Embryonic facial prominence (tissue), 1 donor: ENCODE results near the gene FBL.
"Not testable (repeated sequence)": the region's sequence is repeated elsewhere in the genome, so short reads cannot be mapped to it uniquely, and the experiment has no call there.

Experiments used
- DNase-seq: peaks from one replicate; pipeline ENCODE4 v3.0.0-alpha.2; 2016; ENCODE audit errors: extremely low spot score

Gene FBL

DNA sequence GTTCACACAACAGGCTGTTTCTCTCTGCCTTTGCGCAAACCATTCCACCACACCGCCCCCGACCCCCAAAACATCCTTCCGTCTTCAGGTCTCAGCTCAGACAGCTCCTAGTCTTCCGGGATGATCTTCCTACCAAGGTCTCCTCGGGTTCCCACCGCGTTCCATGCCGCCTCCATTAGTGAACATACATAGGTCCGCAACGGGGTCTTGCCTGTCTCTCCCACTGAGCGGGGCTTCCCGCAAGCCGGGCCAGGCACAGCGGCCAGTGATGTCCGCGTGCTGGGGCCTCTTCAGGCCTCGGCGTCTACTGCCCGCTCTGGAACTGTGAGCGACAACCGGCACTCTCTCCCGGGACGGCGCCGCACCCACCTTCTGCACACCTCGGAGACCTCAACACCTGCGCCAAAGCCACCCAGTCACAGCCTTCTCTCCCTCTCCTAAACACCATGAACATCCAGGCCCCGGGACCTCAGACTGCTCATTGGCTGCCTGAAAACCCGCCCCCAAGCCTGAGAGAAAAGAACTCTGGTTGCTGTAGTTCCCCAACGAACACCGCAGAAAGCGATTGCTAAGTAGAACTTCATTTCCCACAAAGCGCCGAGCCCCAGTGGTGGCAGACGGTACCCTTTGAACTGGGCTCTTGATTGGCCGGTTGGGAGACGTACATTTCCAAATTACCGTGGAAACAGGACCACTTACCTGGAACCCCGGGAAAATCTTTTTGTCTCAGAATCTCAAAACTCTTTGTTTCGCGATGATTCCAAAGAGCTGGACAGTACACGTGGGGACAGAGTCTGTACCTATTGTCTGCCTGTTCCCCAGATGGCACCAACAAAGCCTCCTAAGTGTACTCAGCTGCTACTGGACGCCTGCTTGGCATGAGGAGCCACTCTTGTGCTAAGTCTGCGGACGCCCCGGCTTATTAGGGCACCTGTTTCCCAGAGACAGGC is 21.8 kb downstream of the FBL start:
- peak; percentile 90 for DNase-seq

- DNase-seq: no peak
Observed at GRCh38 chr19:39823686-39824085, 22.5 kb downstream of the FBL start.

DNA sequence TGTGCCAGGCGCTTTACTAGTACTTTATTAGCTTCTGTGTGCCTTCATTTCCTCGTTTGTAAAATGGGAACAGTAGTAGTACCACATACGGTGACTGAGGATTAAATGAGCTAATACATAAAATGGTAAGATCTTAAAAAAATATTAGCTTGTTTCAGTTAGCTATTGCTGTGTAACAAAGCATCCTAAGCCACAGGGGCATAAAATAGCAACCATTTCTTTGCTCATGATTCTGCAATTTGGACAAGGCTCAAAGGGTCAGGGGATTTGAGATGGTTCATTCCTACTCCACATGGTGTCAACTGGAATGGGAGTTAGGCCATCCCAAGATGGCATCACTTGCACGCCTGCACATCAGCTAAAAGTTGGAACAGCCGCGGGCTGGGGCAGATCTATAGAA is 25.5 kb downstream of the FBL start:
- DNase-seq: no peak

GRCh38 chr19:39819786-39820185 is 26.4 kb downstream of the FBL start:
- no peak for DNase-seq

- DNase-seq: no peak
Observed at GRCh38 chr19:39818626-39819097, 27.5 kb downstream of the FBL start.

DNA sequence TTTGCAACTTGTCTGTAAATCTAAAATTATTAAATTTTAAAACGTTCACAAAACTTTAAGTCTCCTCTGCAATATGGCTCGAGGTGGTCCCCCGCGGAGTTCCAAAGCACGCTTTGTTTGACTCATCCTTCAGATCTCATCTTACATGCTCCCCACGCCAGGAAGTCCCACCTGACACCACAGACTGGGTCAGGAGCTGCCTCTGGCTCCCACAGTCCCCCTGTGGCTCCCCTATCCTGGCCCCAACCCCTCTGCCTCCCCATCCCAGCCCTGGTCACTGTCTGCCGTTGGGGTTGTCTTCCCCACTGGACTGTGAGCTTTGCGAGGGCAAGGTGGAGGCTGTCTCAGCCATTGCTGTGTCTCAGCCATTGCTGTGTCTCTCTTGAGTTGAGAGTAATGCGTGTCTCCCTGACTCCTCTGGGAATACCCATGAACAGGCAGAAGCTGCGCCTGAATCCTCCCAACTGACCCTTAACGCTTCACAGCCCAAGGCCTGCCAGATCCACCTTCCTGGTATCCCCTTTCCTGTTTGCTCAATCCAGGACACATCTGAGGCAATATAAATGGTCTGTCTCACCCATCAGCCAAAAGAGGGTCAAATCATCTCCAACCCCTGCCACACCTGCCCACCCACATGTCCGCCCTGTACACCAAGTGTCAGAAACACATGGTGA is 28.2 kb downstream of the FBL start:
- no peak for DNase-seq

DNA sequence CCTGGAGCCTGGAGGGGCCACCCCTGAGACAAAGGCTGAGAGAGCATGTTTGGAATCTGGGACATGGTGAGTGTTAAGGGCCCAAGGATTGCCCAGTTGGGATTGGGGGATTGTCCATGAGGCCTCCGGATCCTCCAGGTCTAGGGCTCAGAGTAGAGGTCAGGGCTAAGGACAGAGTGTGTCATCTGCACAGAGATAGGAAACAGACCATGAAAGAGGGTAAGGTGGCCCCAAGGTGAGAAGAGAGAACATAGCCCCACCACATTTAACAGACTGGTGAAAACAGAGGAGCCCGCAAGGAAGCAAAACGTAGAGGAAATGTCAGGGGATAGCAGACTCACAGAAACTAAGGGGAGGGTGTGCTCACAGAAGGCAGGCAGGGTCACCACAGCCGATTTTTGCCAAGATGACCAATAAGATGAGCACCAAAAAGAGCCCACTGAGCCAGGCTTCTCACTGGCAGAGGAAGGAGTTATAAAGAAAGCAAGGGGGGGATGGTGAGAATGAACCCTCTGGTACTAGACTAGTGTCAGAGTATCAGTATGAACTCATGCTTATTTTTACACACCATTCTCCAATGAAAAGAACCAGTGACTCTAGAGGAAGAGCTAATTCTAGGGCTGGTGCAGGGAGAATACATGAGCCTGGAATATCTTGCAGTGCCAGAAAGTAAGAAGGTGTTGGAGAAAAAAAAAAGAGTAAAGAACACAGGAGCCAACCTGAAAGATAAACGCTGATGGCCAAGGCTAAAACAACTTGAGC is 29.7 kb downstream of the FBL start:
- DNase-seq: no peak

GRCh38 chr19:39814595-39814994 is 31.6 kb downstream of the FBL start:
- DNase-seq: no peak

DNA sequence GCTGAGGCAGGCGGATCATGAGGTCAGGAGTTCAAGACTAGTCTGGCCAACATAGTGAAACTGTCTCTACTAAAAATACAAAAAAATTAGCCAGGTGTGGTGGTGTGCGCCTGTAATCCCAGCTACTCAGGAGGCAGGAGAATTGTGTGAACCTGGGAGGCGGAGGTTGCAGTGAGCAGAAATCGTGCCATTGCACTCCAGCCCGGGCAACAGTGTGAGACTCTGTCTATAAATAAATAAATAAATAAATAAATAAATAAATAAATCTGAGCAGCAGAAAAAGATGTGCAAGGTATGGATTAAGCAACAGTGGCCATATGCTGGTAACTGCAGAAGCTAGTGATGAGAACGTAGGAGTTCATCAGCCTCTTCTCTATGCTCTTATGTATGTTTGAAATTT is 32.1 kb downstream of the FBL start:
- DNase-seq: not testable (repeated sequence)

DNA sequence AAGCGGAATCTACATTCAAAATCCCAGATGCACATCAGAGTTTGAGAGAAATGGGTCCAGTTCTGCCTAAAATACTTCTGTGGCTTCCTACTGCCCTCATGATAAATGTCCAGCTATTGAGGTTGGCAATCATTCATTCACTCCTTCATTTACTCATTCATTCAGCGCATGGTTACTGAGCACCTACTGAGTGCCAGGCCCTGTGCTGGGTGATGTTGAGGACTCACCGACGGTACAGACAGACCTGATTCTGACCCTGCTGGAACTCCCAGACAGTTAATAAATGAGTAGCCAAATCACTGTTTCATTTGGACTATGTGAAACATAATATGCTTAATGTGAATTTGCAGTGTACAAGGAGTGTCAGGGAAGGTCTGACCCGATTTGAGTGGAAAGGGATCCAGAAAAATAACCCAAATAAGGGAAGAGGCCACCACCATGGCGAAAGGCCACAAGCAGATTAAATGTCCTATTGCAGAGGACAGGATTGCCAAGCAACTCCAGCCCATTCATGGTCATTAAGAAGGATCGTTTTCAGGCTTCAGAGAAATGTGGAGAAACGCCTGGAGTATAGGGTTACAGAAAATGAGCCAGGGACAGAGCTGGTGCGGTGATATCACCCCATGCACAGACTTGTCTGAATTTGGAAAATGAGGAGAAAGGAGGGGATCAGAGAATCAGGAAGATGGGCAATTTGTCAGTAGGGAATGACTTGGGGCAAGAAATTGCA is 32.8 kb downstream of the FBL start:
- no peak for DNase-seq

DNA sequence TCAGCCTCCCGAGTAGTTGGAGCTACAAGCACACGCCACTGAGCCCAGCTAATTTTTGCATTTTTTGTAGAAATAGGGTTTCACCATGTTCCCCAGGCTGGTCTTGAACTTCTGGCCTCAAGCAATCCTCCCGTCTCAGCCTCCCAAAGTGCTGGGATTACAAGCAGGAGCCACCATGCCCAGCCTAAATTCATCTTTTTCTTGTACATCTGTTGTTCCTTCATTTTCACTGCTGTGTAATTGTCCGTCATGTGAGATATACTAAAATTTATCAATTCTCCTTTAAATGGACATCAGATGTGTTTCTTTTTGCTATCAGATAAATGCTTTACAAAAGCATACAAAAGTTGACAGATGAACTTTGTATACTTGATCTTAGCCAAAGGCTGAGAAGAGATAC is 35.1 kb downstream of the FBL start:
- DNase-seq: no peak

- no peak for DNase-seq
Observed at GRCh38 chr19:39810424-39810823, 35.8 kb downstream of the FBL start.

DNA sequence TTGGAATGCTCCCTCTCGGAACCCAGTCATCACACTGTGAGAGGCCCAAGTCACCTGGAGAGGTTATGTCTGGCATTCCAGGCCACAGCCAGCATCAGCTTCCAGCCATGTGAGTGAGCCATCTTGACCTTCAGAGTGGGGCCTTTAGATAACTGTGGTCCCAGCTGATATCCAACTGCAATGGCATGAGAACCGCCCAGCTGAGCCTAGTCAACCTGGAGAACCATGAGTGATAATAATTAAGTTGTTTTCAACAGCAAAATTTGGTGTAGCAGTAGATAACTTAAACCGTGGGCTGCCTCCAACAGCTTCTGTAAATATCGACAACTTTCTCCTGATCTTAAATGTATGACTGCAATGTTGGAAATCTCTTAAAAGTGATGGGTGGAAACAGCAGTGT is 36.8 kb downstream of the FBL start:
- no peak for DNase-seq

GRCh38 chr19:39808688-39809087 is 37.5 kb downstream of the FBL start:
- DNase-seq: not testable (repeated sequence)

GRCh38 chr19:39807846-39808364 is 38.3 kb downstream of the FBL start:
- DNase-seq: no peak

GRCh38 chr19:39805104-39805503 is 41.1 kb downstream of the FBL start:
- no peak for DNase-seq

- DNase-seq: no peak
Observed at GRCh38 chr19:39802958-39803357, 43.2 kb downstream of the FBL start.

GRCh38 chr19:39797083-39797482 is 49.1 kb downstream of the FBL start:
- DNase-seq: no peak

DNA sequence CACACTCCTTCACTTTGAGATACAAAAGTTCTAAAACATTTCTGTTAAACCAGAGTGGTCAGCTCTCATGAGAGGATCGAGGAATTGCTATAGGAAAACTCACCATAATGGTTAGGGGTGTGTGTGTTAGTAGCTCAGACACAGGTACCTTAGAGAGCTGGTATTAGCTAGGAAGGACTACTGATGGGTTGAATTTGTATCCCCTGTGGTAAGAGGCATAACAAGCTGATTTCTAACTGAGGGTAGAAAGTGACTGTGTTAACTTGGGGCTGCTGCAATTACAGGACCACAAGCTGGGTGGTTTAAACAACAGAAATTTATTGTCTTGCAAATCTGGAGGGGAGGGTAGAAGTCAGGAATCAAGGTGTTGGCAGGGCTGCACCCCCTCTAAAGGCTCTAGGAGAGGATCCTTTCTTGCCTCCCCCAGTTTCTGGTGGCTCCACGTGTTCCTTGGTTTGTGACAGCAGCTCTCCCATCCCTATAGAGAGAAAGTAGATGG is 50.1 kb downstream of the FBL start:
- DNase-seq: no peak

DNA sequence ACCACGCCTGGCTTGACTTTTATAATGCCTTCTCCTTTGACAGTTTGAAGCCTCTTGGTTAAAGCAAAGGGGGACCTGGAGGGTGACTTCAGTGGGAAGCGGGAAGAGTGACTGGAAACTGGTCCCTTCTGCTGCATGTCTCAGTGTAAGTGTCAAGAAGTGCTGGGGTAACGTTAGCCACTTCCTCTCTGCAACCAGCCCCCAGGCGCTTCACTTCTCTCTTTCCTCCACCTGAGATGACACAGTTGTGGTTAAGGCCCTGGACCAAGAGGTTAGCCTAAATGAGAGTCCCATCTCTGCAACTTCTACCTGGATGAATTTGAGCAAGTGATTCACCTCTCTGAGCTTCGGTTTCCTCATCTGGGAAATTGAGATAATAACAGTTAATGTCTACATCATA is 51.2 kb downstream of the FBL start:
- no peak for DNase-seq

- DNase-seq: peak; percentile 25
Observed at GRCh38 chr19:39792999-39793546, 53.1 kb downstream of the FBL start.
